ENCODE results near the gene USO1.
"Not testable (repeated sequence)": the region's sequence is repeated elsewhere in the genome, so short reads cannot be mapped to it uniquely, and the experiment has no call there.

Gene USO1

DNA sequence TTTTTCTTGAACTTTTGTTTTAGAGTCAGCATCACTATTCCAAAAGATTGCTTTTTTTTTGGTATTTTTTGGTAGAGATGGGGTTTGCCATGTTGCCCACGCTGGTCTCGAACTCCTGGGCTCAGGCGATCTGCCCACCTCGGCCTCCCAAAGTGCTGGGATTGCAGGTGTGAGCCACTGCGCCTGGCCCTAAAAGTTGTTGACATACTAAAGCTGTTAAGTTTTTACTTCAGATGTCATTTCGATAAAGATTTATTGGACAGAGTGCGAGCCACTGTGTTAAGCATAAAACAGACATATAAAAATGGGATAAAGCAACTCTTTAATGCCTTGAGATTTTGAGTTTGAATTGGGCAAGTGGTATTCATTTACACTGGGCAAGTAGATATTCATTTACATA, 28.3 kb downstream of the USO1 start:
- in situ Hi-C loops (cut with HindIII; ENCODE audit: low sequenced_read_pairs), result loop anchor here (5.0 kb wide), 1 partner anchor 40 kb away; no protein-coding TSS in a partner anchor

DNA sequence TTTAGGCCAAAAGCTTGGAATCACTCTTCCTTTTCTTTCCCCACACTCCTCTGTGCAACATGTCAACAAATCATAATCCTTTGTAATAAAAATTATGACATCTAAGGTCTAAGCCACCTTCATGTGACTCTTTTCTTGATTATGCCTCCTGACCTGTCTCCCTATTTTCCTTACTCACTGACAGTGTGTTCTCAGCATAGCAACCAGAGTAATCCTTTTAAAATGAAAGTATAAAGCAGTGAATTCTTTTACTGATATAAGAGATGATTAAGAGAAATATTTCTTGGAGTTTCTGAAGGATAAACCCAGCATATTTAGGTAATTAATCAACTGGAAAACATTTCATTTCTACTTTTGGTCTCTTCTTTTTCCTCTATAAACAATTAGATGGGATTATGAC, 44.7 kb downstream of the USO1 start:
- in situ Hi-C loops (cut with HindIII; ENCODE audit: low sequenced_read_pairs), result no loop called here

DNA sequence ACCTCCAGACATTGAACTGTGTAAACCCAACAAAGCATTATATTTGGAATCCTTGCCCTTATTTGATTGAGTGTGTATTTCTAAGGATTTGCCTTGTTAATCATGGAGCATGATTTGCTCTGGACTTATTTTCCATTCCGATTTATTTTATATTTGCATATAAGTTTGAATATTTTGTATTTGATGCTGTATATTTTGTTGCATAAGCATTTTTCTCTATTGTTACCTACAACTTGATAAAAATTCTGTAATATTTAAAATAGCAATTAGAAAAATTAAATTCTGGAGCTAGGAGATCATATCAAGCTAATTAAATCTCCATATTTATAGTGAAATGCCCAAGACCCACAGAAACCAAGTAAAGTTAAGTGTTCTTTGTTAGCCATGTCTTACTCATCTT, 47.2 kb downstream of the USO1 start:
- in situ Hi-C loops (cut with HindIII; ENCODE audit: low sequenced_read_pairs), result no loop called here

DNA sequence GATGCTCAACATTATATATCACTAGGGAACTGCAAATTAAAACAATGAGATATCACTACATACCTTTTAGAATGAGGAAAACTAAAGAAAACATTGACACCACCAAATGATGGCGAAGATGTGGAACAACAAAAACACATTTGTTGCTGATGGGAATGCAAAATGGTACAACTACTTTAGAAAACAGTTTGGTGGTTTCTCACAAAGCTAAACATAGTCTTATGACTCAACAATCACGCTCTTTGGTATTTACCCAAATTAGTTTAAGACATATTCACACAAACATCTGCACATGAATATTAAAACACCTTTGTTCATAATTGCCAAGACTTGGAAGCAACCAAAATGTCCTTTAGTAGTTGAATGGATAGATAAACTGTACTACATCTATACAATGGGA, 53.2 kb downstream of the USO1 start:
- in situ Hi-C loops (cut with HindIII; ENCODE audit: low sequenced_read_pairs), result no loop called here

DNA sequence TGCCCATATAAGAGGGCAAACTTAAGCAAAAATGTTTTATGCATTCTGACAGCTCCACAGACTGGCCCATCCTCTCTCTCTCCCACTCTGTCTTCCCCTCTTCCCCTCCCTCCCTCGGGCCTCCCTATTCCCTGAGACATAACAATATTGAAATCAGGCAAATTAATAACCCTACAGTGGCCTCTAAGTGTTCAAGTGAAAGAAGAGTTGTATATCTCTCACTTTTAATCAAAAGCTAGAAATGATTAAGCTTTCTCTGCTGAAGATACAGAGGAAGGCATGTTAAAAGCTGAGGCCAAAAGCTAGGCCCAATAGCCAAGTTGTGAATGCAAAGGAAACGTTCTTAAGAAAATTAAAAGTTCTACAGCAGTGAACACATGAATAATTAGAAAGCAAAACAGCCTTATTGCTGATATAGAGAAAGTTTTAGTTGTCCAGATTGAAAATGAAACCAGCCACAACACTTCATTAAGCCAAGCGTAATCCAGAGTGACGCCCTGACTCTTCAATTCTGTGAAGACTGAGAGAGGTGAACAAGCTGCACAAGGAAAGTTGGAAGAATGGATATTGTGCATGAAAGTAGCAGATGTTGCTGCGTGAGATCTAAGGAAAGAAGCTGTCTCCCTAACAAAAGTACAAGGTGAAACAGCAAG, 54.9 kb downstream of the USO1 start:
- in situ Hi-C loops (cut with HindIII; ENCODE audit: low sequenced_read_pairs), result no loop called here

DNA sequence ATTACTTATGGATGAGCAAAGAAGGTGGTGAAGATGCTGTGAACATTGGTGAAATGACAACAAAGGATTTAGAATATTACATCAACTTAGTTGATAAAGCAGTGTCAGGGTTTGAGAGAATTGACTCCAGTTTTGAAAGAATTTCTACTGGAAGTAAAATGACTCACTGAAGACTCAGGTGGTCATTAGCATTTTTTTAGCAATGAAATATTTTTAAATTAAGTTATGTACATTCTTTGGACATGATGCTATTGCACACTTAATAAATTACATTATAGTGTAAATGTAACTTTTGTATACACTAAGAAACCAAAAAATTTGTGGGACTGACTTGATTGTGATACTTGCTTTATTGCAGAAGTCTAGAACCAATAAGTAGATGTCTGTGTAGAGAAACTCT, 56.9 kb downstream of the USO1 start:
- in situ Hi-C loops (cut with HindIII; ENCODE audit: low sequenced_read_pairs), result no loop called here

DNA sequence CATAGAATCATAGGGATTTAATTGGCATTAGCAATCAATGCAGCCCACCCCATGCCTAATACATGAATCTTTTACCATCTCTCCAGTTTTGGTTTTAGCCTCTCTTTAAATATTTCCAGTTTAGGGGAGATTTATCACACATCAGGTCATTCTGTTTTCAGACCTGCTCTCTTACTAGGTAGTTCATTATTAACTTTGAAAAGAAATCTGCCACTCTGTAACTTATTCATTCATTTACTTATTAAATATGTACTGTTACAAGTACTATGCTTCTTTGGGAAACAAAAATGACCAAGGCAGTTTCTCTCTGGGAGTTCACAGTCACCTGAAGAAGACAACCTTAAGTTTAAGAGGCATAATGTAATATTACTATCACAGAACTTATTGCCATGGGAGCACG, 62.1 kb downstream of the USO1 start:
- in situ Hi-C loops (cut with HindIII; ENCODE audit: low sequenced_read_pairs), result no loop called here

DNA sequence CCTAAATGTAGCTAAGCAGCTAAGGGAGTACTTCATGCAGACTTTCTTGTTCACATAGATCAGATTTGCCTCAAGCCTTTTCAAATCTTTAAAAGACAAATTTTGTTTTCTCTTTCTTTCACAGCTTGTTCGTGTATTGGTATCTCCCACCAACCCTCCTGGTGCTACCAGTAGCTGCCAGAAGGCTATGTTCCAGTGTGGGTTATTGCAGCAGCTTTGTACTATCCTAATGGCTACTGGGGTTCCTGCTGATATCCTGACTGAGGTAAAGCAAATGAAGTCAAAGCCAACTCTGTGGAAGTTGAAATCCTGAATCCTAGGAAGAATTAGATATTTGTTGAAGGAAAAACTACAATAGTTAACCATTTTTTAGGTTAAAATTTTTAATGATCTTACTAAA, 62.6 kb downstream of the USO1 start:
- in situ Hi-C loops (cut with HindIII; ENCODE audit: low sequenced_read_pairs), result no loop called here

DNA sequence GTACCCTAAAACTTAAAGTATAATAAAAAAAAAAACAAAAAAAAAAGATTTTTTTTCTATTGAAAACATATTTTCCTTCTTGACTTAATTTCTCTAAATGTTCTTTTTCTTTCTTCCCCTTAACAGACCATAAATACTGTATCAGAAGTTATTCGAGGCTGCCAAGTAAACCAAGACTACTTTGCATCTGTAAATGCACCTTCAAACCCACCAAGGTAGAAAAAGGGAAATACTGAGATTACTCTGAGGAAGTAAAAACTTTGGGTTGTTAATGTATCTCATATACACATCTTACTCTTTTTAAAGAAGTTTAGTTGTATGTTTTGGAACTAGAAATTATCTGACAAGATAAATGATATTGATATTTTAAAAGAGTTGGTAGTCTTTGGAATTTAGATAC, 65.6 kb downstream of the USO1 start:
- in situ Hi-C loops (cut with HindIII; ENCODE audit: low sequenced_read_pairs), result loop anchor here (5.0 kb wide), 1 partner anchor 38 kb away; no protein-coding TSS in a partner anchor

DNA sequence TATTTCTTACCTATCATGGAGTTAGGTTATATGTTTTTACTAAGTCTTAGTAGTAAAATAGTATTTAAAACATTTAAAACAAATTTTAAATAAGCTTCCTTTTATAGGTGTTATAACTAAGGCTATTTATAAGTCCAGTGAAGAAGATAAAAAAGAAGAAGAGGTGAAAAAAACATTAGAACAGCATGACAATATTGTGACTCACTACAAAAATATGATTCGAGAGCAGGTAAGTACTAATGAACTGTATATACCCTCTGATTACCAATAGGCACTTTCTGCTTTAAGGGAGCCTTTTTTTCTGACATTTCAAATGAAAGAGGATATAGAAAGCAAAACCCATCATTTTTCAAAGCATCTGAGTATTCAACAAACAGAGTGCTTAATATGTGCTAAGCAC, 76.6 kb downstream of the USO1 start:
- in situ Hi-C loops (cut with HindIII; ENCODE audit: low sequenced_read_pairs), result no loop called here

DNA sequence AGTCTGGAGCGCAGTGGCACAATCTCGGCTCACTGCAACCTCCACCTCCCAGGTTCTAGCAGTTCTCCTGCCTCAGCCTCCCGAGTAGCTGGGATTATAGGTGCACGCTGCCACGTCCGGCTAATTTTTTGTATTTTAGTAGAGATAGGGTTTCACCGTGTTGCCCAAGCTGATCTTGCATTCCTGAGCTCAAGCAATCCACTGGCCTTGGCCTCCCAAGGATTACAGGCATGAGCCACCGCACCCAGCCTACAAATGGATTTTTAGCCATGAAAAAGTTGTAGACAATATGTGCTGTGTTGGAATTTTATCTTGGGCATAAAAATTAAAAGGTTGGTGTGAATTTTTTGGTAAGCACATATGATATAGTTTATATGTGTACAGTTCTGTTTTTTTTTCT, 81.7 kb downstream of the USO1 start:
- in situ Hi-C loops (cut with HindIII; ENCODE audit: low sequenced_read_pairs), result not testable (repeated sequence)

DNA sequence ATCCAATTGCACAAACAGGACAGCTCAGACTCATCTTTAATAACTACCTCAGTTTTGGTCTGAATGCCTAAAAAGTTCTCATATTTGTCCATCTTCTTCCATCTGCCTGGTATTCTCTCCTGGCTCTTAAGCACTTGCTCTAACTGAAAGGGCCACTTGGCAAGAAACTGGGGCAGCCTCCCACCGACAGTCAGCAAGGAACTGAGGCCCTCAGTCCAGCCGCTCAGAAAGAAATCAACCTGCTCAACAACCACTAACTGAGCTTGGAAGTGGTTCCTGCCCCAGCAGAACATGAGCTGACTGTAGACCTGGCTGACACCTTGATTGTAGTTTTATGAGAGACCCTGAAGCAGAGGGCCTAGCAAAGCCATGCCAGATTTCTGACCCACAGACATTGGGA, 93.5 kb downstream of the USO1 start:
- in situ Hi-C loops (cut with HindIII; ENCODE audit: low sequenced_read_pairs), result no loop called here

DNA sequence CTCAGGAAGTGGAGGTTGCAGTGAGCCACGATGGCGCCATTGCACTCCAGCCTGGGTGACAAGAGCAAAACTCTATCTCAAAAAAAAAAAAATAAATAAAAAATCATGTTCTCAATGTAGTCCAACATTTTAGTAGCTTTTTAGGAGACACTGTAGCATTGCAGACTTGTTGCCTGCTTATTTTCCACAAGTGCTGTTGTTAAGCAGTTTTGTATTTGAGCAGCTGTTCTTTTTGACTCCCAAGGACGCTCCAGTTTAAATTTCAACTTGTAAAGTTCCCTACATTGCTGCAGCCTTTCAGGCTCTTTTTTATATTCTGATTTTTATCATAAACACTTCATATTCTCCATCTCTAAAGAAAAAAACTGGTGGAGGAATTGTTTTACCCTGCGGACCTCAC, 94.7 kb downstream of the USO1 start:
- in situ Hi-C loops (cut with HindIII; ENCODE audit: low sequenced_read_pairs), result no loop called here

DNA sequence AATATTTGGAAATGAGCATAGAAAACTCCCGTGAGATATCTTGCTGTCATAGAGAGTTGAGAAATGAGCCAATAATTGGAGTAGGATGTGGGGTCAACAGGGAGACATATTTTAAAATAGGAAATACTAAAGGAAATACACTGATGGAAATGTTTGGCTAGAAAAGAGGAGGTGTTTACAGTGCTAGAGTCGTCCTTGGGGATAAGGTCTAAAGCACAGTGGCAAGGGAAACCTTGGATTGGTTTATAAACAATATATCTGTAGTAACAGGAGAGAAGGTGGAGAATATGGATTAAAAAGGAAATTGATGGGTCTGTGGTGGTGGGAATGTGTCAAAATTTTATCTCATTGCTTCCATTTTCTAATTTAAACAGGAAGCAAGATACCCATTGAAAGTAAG, 95.8 kb downstream of the USO1 start:
- in situ Hi-C loops (cut with HindIII; ENCODE audit: low sequenced_read_pairs), result no loop called here

DNA sequence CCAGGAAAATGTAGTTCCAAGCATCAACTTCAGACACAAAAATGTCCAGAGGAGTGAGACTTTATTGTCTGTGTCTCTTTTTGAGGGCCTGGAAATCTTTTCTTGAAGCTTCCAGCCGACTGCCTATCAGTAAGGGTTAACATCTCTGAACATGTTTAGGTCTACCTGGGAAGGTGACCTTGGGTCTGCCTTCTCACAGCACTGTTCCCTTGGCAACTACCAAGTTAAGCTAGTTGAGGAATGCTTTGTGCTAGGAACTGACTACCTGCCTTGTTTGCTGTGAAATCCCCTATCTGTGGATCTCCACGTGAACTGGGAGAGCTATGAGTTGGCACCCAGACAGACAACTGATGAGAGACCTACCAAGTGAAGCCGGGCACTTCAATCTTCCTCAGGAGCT, 96.3 kb downstream of the USO1 start:
- in situ Hi-C loops (cut with HindIII; ENCODE audit: low sequenced_read_pairs), result no loop called here

DNA sequence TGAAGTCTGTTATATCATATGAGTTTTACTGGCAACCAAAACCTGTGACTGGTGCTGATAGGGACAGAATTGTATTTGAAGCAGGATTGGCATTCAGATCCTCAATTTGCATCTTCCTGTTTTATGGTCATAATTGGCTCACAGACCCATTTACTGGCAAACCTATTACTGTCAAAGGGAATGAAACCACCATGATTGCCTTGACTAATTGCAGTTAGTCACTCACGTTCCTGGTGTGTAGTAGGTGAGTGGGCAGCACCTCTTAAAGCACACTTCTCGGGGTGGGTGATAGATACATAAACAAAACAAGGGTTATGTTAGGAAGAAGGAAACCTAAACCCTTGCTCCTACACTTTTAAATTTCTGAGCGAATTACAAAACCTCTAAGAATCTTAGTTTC, 96.8 kb downstream of the USO1 start:
- in situ Hi-C loops (cut with HindIII; ENCODE audit: low sequenced_read_pairs), result no loop called here

DNA sequence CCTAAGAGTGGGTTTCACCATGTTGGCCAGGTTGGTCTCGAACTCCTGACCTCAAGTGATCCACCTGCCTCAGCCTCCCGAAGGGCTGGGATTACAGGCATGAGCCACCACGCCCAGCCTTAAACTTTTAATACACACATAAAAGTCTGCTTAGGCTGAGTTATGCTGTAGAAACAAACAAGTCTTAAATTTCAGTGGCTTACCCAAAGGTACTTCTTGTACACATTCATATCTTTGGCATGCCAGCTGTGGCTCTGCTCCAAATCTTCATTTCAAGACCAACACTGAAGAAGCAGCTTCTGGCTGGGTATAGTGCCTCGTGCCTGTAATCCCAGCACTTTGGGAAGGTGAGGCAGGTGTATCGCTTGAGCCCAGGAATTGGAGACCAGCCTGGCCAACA, 97.6 kb downstream of the USO1 start:
- in situ Hi-C loops (cut with HindIII; ENCODE audit: low sequenced_read_pairs), result no loop called here

DNA sequence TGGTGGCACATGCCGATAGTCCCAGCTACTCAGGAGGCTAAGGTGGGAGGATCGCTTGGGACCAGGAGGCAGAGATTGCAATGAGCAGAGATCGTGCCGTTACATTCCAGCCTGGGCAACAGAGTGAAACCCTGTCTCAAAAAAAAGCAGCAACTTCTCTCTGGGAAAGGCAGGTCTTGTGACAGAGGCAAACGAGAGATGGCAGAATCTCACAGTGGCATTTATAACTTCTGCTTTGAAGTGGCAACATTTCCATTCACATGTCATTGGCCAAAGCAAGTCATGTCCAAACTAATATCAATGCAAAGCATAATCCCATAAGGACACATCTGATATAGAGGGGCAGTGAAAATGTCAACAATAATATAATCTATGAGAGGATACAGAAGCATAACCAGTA, 98.0 kb downstream of the USO1 start:
- in situ Hi-C loops (cut with HindIII; ENCODE audit: low sequenced_read_pairs), result no loop called here

DNA sequence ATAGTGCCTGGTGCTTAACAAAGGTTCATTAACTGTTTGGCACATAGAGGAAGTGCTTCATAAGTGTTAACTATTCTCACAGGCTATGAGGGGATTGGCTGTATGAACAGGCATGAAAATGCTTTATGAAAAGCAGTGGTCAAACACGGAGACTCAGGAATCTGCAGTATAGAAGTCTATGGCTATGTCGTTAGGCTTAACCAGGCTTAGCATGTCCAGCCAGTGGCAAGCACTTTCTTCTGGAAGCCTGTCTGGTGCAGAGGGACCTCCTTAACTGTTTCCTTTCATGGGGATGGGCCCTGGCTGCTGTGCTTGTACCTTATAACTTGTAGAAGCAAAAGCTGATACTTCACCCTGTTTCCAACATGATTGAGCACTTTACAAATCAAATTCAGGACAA, 99.4 kb downstream of the USO1 start:
- in situ Hi-C loops (cut with HindIII; ENCODE audit: low sequenced_read_pairs), result no loop called here

DNA sequence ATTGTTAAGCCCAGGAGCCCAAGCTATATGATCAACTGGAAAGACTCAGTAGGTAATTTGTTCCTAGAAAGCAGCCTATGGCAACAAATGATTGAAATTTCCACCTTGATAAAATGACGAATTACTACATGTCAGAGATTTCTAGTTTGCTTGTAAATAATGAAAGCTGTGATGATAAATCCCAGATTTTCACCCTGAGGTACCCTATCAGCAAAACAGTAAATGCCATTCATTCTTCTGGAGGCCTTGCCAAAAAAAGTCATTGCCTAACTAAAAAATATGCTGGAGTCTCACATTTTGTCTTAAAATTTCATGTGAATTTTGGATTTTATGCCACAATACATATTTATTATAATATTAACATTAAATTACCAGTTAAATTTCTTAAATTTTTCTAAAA, 106.5 kb downstream of the USO1 start:
- in situ Hi-C loops (cut with HindIII; ENCODE audit: low sequenced_read_pairs), result no loop called here

DNA sequence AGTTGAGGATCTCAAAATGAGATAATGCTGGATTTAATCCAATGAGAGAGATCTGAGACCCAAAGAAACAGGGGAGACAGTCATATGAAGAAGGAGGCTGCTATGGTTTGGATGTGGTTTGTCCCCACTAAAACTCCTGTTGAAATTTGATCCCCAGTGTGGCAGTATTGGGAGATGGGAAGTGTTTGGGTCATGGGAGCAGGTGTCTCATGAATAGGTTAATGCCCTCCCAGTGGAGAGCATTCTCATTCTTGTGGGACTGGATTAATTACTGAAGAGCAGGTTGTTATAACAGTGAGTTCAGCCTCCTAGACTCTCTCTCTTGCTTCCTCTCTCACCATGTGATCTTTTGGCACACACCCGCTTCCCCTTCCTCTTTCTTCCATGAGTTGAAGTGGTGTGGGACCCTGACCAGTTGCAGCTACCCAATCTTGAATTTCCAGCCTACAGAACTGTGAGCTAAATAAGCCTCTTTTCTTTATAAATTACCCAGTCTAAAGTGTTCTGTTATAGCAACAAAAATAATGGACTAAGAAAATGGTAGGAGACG, 107.6 kb downstream of the USO1 start:
- in situ Hi-C loops (cut with HindIII; ENCODE audit: low sequenced_read_pairs), result no loop called here

DNA sequence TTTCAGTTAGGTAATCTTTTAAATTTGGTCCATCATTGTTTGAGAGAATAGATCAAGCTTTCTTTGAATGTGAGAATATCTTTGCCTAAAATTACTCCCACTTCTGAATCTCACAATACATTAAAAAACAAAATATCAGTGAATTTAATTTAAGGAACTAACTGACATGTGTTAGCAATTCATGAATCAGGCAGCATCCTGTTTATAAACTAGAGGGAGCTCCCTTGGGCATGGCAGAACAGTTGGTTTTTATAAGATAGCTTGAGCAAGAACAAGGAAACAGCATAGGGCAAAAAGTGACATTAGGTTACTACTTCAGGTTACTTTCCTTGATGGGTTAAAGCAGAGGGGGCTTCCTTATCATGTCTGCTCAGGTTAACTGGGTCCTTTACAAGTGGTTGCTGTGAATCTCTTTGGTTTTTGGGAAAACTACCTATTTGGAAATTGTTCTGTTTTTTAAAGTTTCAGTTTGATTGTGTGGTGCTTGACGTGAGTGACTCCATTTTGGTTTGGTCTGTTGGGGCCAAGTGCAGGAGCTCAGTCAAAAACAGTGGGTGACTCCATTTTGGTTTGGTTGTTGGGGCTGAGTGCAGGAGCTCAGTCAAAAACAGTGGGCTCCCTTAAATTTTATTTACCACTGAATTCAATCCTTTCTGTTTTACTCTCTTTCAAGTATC, 109.9 kb downstream of the USO1 start:
- in situ Hi-C loops (cut with HindIII; ENCODE audit: low sequenced_read_pairs), result no loop called here

DNA sequence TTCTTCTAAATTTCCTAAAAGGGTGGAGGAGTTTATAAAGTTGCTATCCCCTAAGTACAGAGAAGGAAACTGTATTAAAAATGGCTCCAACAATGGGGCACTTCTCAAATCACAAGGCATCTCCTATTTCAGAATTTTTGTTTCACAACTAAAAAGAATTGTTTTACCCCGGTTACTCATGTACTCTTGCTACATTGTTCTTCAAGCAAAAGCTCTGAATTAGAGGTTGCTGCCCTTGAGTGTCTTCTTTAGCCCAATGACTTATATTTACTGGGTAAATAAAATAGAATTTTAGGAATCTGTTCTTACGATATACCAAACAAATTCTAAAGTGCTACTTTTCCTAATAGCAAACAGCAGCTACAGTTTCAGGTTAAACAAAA, 110.4 kb downstream of the USO1 start:
- in situ Hi-C loops (cut with HindIII; ENCODE audit: low sequenced_read_pairs), result no loop called here
